Fibroblast of lung (primary cell): ENCODE measurements around the gene DLG2.

Source experiments
- EZH2 ChIP-seq: IDR thresholded peaks from 2 replicates; pipeline ENCODE4 v1.5.1; 2012; ENCODE audit warnings: low read length, control low read depth, mild to moderate bottlenecking; ENCODE audit errors: missing control alignments
- TF ChIP-seq, protein P1 (sequence below), 2 donors: IDR thresholded peaks in 1 of 2; conservative IDR thresholded peaks in 1 of 2; 1 replicate in 1 of 2; 2 replicates in 1 of 2; pipeline ENCODE4 v1.5.1; 2011 to 2012; ENCODE audit warnings: low read length in 2 of 2, control low read depth in 1 of 2, inconsistent platforms in 1 of 2, low read depth in 1 of 2, mild to moderate bottlenecking in 1 of 2

GRCh38 chr11:85182441-85183387 lies 444.4 kb downstream of the DLG2 start:
- TF ChIP-seq EZH2: no peak
- TF ChIP-seq, protein P1, sequence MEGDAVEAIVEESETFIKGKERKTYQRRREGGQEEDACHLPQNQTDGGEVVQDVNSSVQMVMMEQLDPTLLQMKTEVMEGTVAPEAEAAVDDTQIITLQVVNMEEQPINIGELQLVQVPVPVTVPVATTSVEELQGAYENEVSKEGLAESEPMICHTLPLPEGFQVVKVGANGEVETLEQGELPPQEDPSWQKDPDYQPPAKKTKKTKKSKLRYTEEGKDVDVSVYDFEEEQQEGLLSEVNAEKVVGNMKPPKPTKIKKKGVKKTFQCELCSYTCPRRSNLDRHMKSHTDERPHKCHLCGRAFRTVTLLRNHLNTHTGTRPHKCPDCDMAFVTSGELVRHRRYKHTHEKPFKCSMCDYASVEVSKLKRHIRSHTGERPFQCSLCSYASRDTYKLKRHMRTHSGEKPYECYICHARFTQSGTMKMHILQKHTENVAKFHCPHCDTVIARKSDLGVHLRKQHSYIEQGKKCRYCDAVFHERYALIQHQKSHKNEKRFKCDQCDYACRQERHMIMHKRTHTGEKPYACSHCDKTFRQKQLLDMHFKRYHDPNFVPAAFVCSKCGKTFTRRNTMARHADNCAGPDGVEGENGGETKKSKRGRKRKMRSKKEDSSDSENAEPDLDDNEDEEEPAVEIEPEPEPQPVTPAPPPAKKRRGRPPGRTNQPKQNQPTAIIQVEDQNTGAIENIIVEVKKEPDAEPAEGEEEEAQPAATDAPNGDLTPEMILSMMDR (conservative IDR thresholded peaks at IDR 0.05 in 1 of 2, IDR thresholded peaks at IDR 0.05 in 1 of 2; ENCODE audit: low read depth in 1 of 2, low read length in 2 of 2): peak; percentile 19 to 27
